ENCODE measurements around the gene PNMA6E.

- TF ChIP-seq CTCF (IDR thresholded peaks at IDR 0.05), result no peak
- TF ChIP-seq POLR2A (IDR thresholded peaks at IDR 0.05), result no peak
Measured at GRCh38 chrX:153387987-153388721, 13.0 kb downstream of the PNMA6E start.
